ENCODE measurements around the gene HOOK1. TPM values are rescaled to one million over a fixed set of nuclear protein-coding genes. Genes with fewer than 3 reads are reported as not detected.
"Not testable (repeated sequence)": the region's sequence is repeated elsewhere in the genome, so short reads cannot be mapped to it uniquely, and the experiment has no call there.

The HOOK1 gene
- total RNA-seq, 2 donors from 2014 or later, result 2.8 to 10.3 TPM

DNA sequence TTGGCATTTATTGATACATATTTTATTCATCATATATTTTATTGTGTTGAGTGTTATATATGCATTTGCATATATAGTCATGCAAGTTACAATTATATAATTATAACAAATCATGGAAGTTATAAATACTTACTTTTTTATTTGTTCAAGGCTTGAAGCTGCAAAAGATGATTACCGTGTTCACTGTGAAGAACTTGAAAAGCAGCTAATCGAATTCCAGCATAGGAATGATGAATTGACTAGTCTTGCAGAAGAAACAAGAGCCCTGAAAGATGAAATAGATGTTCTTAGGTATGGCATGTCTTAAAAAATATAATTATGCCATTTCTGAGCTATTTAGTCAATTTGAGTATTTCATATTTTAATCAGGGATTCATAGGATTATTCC lies 32.1 kb downstream of the HOOK1 start:
- H3K9me3 Mint-ChIP-seq, result no peaks in the 10 kb centered on the region
- no peaks in the 10 kb centered on the region for H3K27me3 Mint-ChIP-seq
- H3K4me1 Mint-ChIP-seq, result no peaks in the 10 kb centered on the region
- H3K4me3 Mint-ChIP-seq, result no peak overlapping the region
- peaks cover 73% of the 10 kb centered on the region for H3K36me3 Mint-ChIP-seq (ENCODE audit: low read depth)
- ATAC-seq (replicated peaks), result no peak
- H3K27ac Mint-ChIP-seq, result no peak overlapping the region

DNA sequence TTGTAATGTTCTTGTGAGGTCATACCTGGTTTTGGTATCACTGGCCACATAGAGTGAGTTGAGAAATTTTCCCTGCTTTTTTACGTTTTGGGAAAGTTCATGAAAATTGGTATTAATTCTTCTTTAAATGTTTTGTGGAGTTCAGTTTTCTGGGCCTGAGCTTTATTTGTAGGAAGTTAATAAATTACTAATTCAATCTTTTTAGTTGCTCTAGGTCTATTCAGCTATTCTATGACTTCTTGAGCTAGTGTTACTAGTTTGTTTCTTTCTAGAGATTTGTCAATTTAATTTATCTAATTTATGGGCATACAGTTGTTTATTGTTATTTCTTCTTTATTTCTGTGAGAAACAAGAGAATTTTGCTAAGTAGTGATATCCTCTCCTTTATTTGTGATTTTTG lies 37.4 kb downstream of the HOOK1 start:
- H3K9me3 Mint-ChIP-seq, result peaks cover 3% of the 10 kb centered on the region
- H3K36me3 Mint-ChIP-seq (ENCODE audit: low read depth), result peaks cover 52% of the 10 kb centered on the region
- no peaks in the 10 kb centered on the region for H3K27me3 Mint-ChIP-seq
- no peaks in the 10 kb centered on the region for H3K4me1 Mint-ChIP-seq
- no peak overlapping the region for H3K27ac Mint-ChIP-seq
- no peak overlapping the region for H3K4me3 Mint-ChIP-seq
- no peak for ATAC-seq (replicated peaks)

DNA sequence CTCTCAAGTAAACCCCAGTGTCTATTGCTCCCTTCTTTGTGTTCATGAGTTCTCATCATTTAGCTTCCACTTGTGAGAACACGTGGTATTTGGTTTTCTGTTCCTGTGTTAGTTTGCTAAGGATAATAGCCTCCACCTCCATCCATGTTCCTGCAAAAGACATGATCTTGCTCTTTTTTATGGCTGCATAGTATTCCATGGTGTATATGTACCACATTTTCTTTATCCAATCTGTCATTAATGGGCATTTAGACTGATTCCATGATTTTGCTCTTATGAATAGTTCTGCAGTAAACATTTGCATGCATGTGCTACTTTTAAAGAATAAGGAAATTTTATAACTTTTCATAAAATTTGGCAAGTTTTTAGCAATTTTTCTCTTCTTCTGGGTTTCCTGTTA lies 40.5 kb downstream of the HOOK1 start:
- ATAC-seq (replicated peaks); H3K4me1 Mint-ChIP-seq; H3K4me3 Mint-ChIP-seq: not testable (repeated sequence)

GRCh38 chr1:59856725-59857338 lies 42.1 kb downstream of the HOOK1 start:
- H3K4me1 Mint-ChIP-seq, result no peaks in the 10 kb centered on the region
- no peaks in the 10 kb centered on the region for H3K27me3 Mint-ChIP-seq
- H3K9me3 Mint-ChIP-seq, result peaks cover 3% of the 10 kb centered on the region
- no peak for ATAC-seq (replicated peaks)
- H3K27ac Mint-ChIP-seq, result no peak overlapping the region
- no peak overlapping the region for H3K4me3 Mint-ChIP-seq
- peaks cover 44% of the 10 kb centered on the region for H3K36me3 Mint-ChIP-seq (ENCODE audit: low read depth)

More for the DNA sequence above, 40.5 kb downstream of the HOOK1 start:
- H3K36me3 Mint-ChIP-seq (ENCODE audit: low read depth), result peaks cover 35% of the 10 kb centered on the region
- not testable (repeated sequence) for H3K27ac Mint-ChIP-seq, H3K27me3 Mint-ChIP-seq, H3K9me3 Mint-ChIP-seq

DNA sequence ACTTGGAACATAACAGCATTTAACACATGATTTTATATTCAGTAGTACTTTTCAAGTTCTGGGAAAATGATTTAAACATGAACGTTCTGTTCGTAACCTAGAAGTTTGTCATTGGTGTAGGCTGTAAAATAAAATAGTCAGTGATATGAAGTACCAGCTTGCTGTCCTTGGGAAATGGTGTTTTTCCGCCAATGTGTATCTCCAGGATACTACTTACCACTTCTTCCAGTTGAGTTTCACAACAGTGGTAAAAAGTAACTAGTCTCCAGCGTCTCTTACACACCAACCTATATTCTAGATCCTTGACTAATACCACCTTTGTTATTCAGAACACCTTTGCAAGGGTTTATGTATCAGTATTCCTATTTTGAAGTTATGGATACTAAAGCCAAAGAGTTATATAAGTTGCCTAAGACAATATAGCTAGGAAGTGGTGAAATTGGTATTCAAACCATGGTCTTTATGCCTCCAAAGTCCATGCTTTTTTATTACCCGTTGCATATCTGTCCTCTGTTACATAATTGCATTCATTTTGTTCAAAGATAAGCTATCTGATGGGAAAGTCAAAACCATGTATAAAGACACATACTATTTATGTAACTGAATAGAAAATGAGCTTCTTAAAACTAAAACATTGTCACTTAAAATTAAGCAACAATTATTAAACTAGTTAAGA lies 43.1 kb downstream of the HOOK1 start:
- H3K27me3 Mint-ChIP-seq, result no peaks in the 10 kb centered on the region
- H3K4me3 Mint-ChIP-seq, result no peak overlapping the region
- no peak for ATAC-seq (replicated peaks)
- peaks cover 3% of the 10 kb centered on the region for H3K9me3 Mint-ChIP-seq
- H3K4me1 Mint-ChIP-seq, result no peaks in the 10 kb centered on the region
- peaks cover 49% of the 10 kb centered on the region for H3K36me3 Mint-ChIP-seq (ENCODE audit: low read depth)
- no peak overlapping the region for H3K27ac Mint-ChIP-seq

DNA sequence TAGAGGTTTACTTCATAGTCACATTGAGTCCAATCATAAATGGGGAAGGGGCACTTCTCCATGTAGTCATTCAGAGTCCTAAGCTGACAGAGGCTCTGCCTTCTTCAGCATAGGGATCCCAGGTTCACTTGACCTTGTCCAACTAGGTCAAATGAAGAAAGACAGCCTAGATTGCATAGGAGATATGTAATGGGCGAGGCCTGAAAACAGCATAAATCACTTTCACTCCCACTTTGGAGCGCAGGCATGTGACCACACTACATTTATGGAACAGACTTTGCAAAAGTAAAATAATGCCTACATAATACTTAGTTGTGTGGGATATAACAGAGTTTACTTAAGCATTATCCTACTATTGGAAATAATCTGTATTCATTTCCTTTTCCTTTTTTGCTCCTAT lies 51.7 kb downstream of the HOOK1 start:
- Mint-ChIP-seq H3K27ac (no peak overlapping the region), H3K4me1 (no peaks in the 10 kb centered on the region), H3K9me3 (no peaks in the 10 kb centered on the region), H3K36me3 (ENCODE audit: low read depth) (peaks cover 66% of the 10 kb centered on the region), H3K4me3 (no peak overlapping the region), H3K27me3 (no peaks in the 10 kb centered on the region)
- no peak for ATAC-seq (replicated peaks)

GRCh38 chr1:59871746-59872145 lies 57.0 kb downstream of the HOOK1 start:
- ATAC-seq (replicated peaks), result no peak
- Mint-ChIP-seq H3K4me3 (no peak overlapping the region), H3K27ac (no peak overlapping the region), H3K27me3 (no peaks in the 10 kb centered on the region), H3K9me3 (no peaks in the 10 kb centered on the region), H3K4me1 (no peaks in the 10 kb centered on the region), H3K36me3 (ENCODE audit: low read depth) (peaks cover 71% of the 10 kb centered on the region)

DNA sequence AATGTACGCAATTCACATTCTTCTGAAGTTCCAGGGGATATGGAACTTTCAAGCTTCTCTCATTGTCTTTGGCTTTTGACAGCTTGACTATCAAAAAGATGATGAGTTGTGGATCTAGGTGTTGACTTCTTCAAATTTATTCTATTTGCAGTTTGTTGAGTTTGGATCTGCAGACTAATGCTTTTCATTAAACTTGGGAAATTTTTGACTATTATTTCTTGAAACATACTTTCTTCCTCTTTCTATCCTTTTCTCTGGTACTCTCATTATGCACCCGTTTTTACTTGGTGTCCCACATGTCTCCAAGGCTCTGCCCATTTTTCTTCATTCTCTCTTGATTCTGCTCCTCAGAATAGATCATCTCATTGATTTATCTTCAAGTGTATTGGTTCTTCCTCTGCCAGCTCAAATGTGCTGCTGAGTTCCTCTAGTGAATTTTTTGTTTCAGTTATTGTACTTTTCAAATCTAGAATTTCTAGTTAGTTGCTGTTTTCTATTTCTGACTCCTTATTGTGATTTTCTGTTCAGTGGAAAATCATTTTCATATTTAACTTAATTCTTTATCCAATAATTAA lies 62.4 kb downstream of the HOOK1 start:
- no peak for ATAC-seq (replicated peaks)
- H3K9me3 Mint-ChIP-seq, result no peaks in the 10 kb centered on the region
- no peak overlapping the region for H3K27ac Mint-ChIP-seq
- no peaks in the 10 kb centered on the region for H3K27me3 Mint-ChIP-seq
- H3K4me3 Mint-ChIP-seq, result no peak overlapping the region
- H3K36me3 Mint-ChIP-seq (ENCODE audit: low read depth), result peaks cover 33% of the 10 kb centered on the region
- no peaks in the 10 kb centered on the region for H3K4me1 Mint-ChIP-seq

- no peak for ATAC-seq (replicated peaks)
- Mint-ChIP-seq H3K4me1 (no peaks in the 10 kb centered on the region), H3K4me3 (no peak overlapping the region), H3K27me3 (no peaks in the 10 kb centered on the region), H3K9me3 (no peaks in the 10 kb centered on the region), H3K27ac (no peak overlapping the region), H3K36me3 (ENCODE audit: low read depth) (peaks cover 24% of the 10 kb centered on the region)
These were observed 63.6 kb downstream of the HOOK1 start for GRCh38 chr1:59878370-59878769.

DNA sequence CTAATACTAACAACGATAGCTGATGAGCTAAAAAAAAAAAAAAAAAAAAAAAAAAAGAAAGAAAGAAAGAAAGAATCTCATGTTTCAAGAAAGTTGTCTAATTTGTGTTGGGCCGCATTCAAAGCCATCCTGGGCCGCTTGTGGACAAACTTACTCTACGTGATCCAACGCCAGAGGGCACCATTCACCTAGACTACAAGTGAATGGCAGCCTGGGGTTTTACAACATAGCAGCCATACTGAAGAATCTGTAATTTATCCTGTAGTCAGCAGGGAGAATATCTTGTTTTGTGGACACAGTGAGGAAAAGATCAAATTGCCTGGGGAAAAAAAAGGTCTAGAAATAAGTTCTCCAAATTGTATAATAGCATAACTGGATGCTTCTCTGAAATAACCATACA lies 64.8 kb downstream of the HOOK1 start:
- Mint-ChIP-seq H3K36me3 (ENCODE audit: low read depth) (peaks cover 12% of the 10 kb centered on the region), H3K27me3 (no peaks in the 10 kb centered on the region), H3K9me3 (no peaks in the 10 kb centered on the region), H3K4me3 (no peak overlapping the region), H3K27ac (no peak overlapping the region), H3K4me1 (no peaks in the 10 kb centered on the region)
- no peak for ATAC-seq (replicated peaks)

DNA sequence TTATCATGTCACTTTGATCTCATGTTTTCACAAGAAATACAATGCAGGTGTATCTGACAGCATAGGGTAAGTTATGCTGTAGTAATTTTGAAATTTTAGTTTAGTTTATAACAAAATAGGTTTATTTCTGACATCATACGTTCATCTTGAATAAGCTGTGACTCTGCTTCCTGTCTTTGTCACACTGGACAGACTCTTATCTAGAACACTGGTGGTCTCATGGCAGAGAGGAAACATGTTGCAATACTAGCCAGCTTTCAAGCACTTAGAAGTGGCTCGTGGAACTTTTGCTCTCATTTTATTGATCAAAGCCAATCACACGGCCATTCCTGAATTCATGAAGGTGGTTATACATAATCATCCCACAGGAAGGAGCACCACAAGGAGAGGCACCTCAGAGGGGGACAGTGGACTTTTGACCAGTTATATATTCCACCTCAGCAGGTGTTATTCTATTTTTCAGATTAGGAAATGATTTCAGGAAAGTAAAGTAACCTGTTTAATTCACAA lies 65.3 kb downstream of the HOOK1 start:
- no peak overlapping the region for H3K4me3 Mint-ChIP-seq
- no peak for ATAC-seq (replicated peaks)
- no peaks in the 10 kb centered on the region for H3K9me3 Mint-ChIP-seq
- H3K36me3 Mint-ChIP-seq (ENCODE audit: low read depth), result peaks cover 7% of the 10 kb centered on the region
- H3K27me3 Mint-ChIP-seq, result no peaks in the 10 kb centered on the region
- no peaks in the 10 kb centered on the region for H3K4me1 Mint-ChIP-seq
- H3K27ac Mint-ChIP-seq, result no peak overlapping the region

DNA sequence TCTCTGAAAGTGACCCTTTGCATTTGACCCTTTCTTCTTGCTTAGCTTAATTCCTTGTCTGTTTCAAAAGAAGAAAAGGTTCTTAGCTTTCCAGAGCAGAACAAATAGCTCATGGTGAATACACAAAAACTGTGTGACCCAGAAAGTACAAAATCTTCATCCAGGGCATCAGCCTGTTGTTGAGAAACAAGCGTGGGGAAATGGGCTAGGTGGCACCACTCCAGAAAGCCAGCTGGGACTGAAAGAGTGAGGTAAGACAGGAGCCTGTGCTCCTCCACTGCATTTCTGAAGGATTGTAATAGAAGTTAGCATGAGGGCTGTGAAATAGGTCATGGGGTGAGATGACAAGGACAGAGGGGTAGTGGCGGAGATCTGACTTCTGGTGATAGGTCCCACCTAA lies 66.0 kb downstream of the HOOK1 start:
- H3K27ac Mint-ChIP-seq, result no peak overlapping the region
- H3K4me3 Mint-ChIP-seq, result no peak overlapping the region
- H3K4me1 Mint-ChIP-seq, result no peaks in the 10 kb centered on the region
- no peaks in the 10 kb centered on the region for H3K27me3 Mint-ChIP-seq
- H3K9me3 Mint-ChIP-seq, result no peaks in the 10 kb centered on the region
- H3K36me3 Mint-ChIP-seq (ENCODE audit: low read depth), result peaks cover 6% of the 10 kb centered on the region
- ATAC-seq (replicated peaks), result no peak

- no peak overlapping the region for H3K4me3 Mint-ChIP-seq
- no peaks in the 10 kb centered on the region for H3K27me3 Mint-ChIP-seq
- H3K27ac Mint-ChIP-seq, result no peak overlapping the region
- H3K36me3 Mint-ChIP-seq (ENCODE audit: low read depth), result no peaks in the 10 kb centered on the region
- peaks cover 5% of the 10 kb centered on the region for H3K9me3 Mint-ChIP-seq
- ATAC-seq (replicated peaks), result no peak
- H3K4me1 Mint-ChIP-seq, result no peaks in the 10 kb centered on the region
These were observed 70.5 kb downstream of the HOOK1 start for GRCh38 chr1:59885160-59885832.

DNA sequence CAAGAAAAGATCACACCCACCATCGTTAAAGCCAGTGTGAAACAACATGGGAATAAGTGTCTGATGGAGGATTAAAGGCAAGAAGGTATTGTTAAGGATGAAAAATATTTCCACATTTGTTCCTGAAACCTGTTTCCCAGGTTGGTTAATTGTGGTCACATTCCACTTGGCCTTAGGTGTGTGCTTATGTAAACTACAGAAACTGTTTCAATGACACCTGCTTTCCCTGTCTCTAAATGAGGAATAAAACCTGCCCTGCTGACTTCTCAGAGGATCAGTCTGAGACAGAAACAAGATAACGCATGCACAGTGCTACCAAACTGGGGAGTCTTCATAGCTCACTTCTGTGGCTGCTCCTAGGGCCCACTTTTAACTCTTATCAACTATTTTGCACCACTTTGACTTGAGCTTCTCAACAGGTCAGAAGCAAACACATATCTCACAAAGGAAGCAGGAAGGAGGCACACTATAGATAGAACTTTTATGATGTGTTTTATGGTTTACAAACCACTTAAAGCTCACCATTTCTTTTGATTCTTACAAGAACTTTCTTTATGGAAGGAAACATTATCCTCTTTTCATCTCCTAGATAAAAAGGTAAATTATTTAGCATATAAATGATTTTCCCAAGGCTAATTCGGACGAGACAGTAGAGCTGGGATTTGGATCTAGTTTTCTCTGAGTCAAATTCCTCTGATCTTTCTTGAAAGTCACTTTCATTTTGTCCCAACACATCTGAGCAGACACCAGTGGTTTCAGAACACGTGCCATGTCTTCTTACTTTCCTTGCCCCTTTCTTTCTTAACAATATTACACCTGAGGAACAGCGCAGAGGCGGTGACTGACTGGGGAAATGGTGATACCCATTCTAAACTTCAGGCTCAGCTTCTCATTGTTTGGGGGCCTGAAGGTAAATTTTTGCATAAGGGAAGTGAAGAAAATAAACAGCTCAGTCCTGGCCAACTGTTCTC lies 78.4 kb downstream of the HOOK1 start:
- no peaks in the 10 kb centered on the region for H3K4me1 Mint-ChIP-seq
- H3K27ac Mint-ChIP-seq, result no peak overlapping the region
- peaks cover 4% of the 10 kb centered on the region for H3K9me3 Mint-ChIP-seq
- no peaks in the 10 kb centered on the region for H3K27me3 Mint-ChIP-seq
- H3K4me3 Mint-ChIP-seq, result no peak overlapping the region
- no peaks in the 10 kb centered on the region for H3K36me3 Mint-ChIP-seq (ENCODE audit: low read depth)
- no peak for ATAC-seq (replicated peaks)
